HepG2 (cell line): ENCODE results near the gene CTDSP1. TPM values are rescaled to one million over a fixed set of nuclear protein-coding genes. Genes with fewer than 3 reads are reported as not detected.

Experiments used
- BRD4 ChIP-seq: sonication (generic); formaldehyde crosslinking; IDR thresholded peaks from 2 replicates; pipeline ENCODE4 v1.4.0; 2020; ENCODE audit warnings: missing genetic modification reagents
- EP300 ChIP-seq, 3 experiments: sonication (generic) in 1 of 3; formaldehyde crosslinking in 1 of 3; IDR thresholded peaks; 2 replicates each; pipeline versions ENCODE4 v1.5.1 to v1.6.1; 2011 to 2020; ENCODE audit warnings: low read depth in 2 of 3, low read length in 2 of 3, borderline replicate concordance in 1 of 3, improper control_type of control experiment in 1 of 3, mild to moderate bottlenecking in 1 of 3, missing genetic modification reagents in 1 of 3, moderate library complexity in 1 of 3
- FOXO4 ChIP-seq: sonication (generic); formaldehyde crosslinking; conservative IDR thresholded peaks from 2 replicates; pipeline ENCODE4 v1.8.1; 2023; ENCODE audit warnings: missing genetic modification reagents
- KDM5A ChIP-seq: fragments of 200-600 bp; sonication (generic); IDR thresholded peaks from 2 replicates; pipeline ENCODE4 v1.7.0; 2018; ENCODE audit warnings: antibody characterized with exemption, mild to moderate bottlenecking, low read length, borderline replicate concordance
- KLF15 ChIP-seq: sonication (generic); formaldehyde crosslinking; IDR thresholded peaks from 2 replicates; pipeline ENCODE4 v1.8.1; 2023; ENCODE audit warnings: borderline replicate concordance, mild to moderate bottlenecking, inconsistent platforms, missing genetic modification reagents, mixed read lengths
- MBD4 ChIP-seq: IDR thresholded peaks from 2 replicates; pipeline ENCODE4 v1.6.1; 2012; ENCODE audit warnings: low read length, inconsistent platforms, borderline replicate concordance
- MEIS2 ChIP-seq: sonication (generic); formaldehyde crosslinking; IDR thresholded peaks from 2 replicates; pipeline ENCODE4 v1.9.0; 2021; ENCODE audit warnings: mild to moderate bottlenecking, missing genetic modification reagents
- MTA3 ChIP-seq: sonication (generic); formaldehyde crosslinking; IDR thresholded peaks from 2 replicates; pipeline ENCODE4 v1.4.0; 2020; ENCODE audit warnings: missing genetic modification reagents
- NBN ChIP-seq: fragments of 450-650 bp; conservative IDR thresholded peaks from 2 replicates; pipeline ENCODE4 v1.6.1; 2017
- NCOA5 ChIP-seq: sonication (generic); formaldehyde crosslinking; IDR thresholded peaks from 2 replicates; pipeline ENCODE4 v1.4.0; 2020; ENCODE audit warnings: missing genetic modification reagents
- NR2F2 ChIP-seq: IDR thresholded peaks from 2 replicates; pipeline ENCODE4 v1.6.1; 2012; ENCODE audit warnings: low read depth, inconsistent platforms, borderline replicate concordance
- REL ChIP-seq: sonication (generic); formaldehyde crosslinking; conservative IDR thresholded peaks from 2 replicates; pipeline ENCODE4 v1.8.0; 2022; ENCODE audit warnings: mild to moderate bottlenecking, missing genetic modification reagents, moderate library complexity
- SRSF4 ChIP-seq: fragments of 200-400 bp; formaldehyde crosslinking; IDR thresholded peaks from one replicate; pipeline ENCODE4 v1.6.1; 2018; ENCODE audit warnings: mild to moderate bottlenecking, low read depth, low read length, moderate library complexity; ENCODE audit not compliant: poor library complexity, severe bottlenecking
- ZEB1 ChIP-seq: IDR thresholded peaks from 2 replicates; pipeline ENCODE4 v1.6.1; 2012; ENCODE audit warnings: mild to moderate bottlenecking, low read depth, inconsistent platforms; ENCODE audit not compliant: insufficient replicate concordance
- ZNF264 ChIP-seq: sonication (generic); formaldehyde crosslinking; IDR thresholded peaks from 2 replicates; pipeline ENCODE4 v1.4.0; 2020; ENCODE audit warnings: missing genetic modification reagents
- ZNF318 ChIP-seq: sonication (generic); formaldehyde crosslinking; IDR thresholded peaks from 2 replicates; pipeline ENCODE4 v1.4.0; 2020; ENCODE audit warnings: mild to moderate bottlenecking, missing genetic modification reagents
- ZNF510 ChIP-seq: sonication (generic); formaldehyde crosslinking; IDR thresholded peaks from 2 replicates; pipeline ENCODE4 v1.4.0; 2020; ENCODE audit warnings: low read depth, mild to moderate bottlenecking, missing genetic modification reagents
- polyA plus RNA-seq, 8 experiments: library from polyadenylated mRNA; depleted of rRNA in 3 of 8; stranded (reverse) in 7 of 8; unstranded in 1 of 8; fragments of >200 nt; fragmentation: Illumina TruSeq in 4 of 8; extraction: Trizol in 4 of 8; gene quantifications; 2 replicates each; pipeline versions ENCODE4 v1.2.1 to v1.2.3, GENCODE V29; 2011 to 2016; ENCODE audit warnings: low read depth in 4 of 8, missing spikeins in 1 of 8, mixed read lengths in 1 of 8; ENCODE audit not compliant: insufficient read depth in 1 of 8
- total RNA-seq, 5 experiments: library from RNA; depleted of rRNA; stranded (reverse); fragments of >200 nt; fragmentation: Illumina TruSeq; extraction: Trizol; gene quantifications; 2 replicates each; pipeline ENCODE4 v1.2.3, GENCODE V29; 2016; ENCODE audit warnings: low read depth in 1 of 5

Gene CTDSP1
- total and polyA plus RNA-seq, 2 of the 13 experiments (the other 11 are each of a cell fraction or from before 2014, with no cell fraction given): 91.0 to 268 TPM

- no peak for TF ChIP-seq ZNF264 (CRISPR knock-in tag)
- TF ChIP-seq FOXO4 (CRISPR knock-in tag): no peak
- TF ChIP-seq REL (CRISPR knock-in tag): no peak
- no peak for TF ChIP-seq NCOA5 (CRISPR knock-in tag)
- TF ChIP-seq MBD4: no peak
- no peak for TF ChIP-seq KLF15 (CRISPR knock-in tag)
- no peak for TF ChIP-seq NBN
- TF ChIP-seq NR2F2: no peak
- TF ChIP-seq ZEB1: no peak
- TF ChIP-seq ZNF318 (CRISPR knock-in tag): peak; percentile 50; the same call in 1 of the 2 replicates
- no peak for TF ChIP-seq EP300 (IDR thresholded peaks at IDR 0.05; ENCODE audit: low read depth in 2 of 2, low read length in 2 of 2)
- TF ChIP-seq EP300 (CRISPR knock-in tag; IDR thresholded peaks at IDR 0.05; ENCODE audit: borderline replicate concordance): no peak
- 0 out of 2 replicates have a peak, but pooled peaks have one; percentile 16 for TF ChIP-seq BRD4 (CRISPR knock-in tag)
- no peak for TF ChIP-seq MTA3 (CRISPR knock-in tag)
- 0 out of 2 replicates have a peak, but pooled peaks have one; percentile 10 for TF ChIP-seq MEIS2 (CRISPR knock-in tag)
- TF ChIP-seq KDM5A: no peak
- TF ChIP-seq SRSF4: no peak
- no peak for TF ChIP-seq ZNF510 (CRISPR knock-in tag)
- TF ChIP-seq, all 625 proteins: peak for 49
These were observed 20.1 kb downstream of the CTDSP1 start (continued) for GRCh38 chr2:218419630-218420216.
